Epithelial cell of proximal tubule (primary cell): ENCODE data around the gene SPECC1L. TPM values are rescaled to one million over a fixed set of nuclear protein-coding genes. Genes with fewer than 3 reads are reported as not detected.
"Not testable (repeated sequence)": the region's sequence is repeated elsewhere in the genome, so short reads cannot be mapped to it uniquely, and the experiment has no call there.

Experiments used
- DNase-seq: peaks from one replicate; pipeline ENCODE4 v3.0.0-alpha.2; 2011; ENCODE audit warnings: low read depth
- H3K4me3 ChIP-seq: 2 replicates; pipeline ENCODE4 v1.5.1; 2011; ENCODE audit warnings: low read depth, mild to moderate bottlenecking, low read length
- total RNA-seq: library from RNA; depleted of rRNA; stranded (reverse); fragments of >200 nt; gene quantifications from 2 replicates; pipeline ENCODE4 v1.2.3, GENCODE V29; 2015
- TF ChIP-seq, protein P1 (sequence below): conservative IDR thresholded peaks from 2 replicates; pipeline ENCODE4 v1.5.1; 2012; ENCODE audit warnings: low read depth, mild to moderate bottlenecking, low read length

SPECC1L gene
- total RNA-seq, 1 donor from 2014 or later: 22.7 TPM

DNA sequence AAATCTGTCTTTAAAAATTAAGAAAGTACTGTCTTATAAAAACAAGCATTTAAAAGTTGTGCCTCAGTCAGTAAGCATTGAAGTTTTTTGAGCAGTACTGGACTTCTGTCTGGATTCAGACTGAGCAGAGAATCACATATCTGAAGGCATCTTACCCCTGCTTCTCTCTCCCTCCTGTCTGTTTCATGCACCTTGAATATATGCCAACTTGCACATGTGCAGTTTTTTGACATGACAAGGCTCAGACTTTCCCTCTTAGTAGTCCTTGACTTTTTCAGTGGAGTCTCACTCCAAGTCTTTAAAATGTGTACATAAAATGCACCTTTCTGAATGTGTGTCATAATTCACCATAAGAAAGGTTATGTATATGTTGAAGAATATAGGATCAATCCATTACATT, 19.8 kb downstream of the SPECC1L start:
- TF ChIP-seq, protein P1, sequence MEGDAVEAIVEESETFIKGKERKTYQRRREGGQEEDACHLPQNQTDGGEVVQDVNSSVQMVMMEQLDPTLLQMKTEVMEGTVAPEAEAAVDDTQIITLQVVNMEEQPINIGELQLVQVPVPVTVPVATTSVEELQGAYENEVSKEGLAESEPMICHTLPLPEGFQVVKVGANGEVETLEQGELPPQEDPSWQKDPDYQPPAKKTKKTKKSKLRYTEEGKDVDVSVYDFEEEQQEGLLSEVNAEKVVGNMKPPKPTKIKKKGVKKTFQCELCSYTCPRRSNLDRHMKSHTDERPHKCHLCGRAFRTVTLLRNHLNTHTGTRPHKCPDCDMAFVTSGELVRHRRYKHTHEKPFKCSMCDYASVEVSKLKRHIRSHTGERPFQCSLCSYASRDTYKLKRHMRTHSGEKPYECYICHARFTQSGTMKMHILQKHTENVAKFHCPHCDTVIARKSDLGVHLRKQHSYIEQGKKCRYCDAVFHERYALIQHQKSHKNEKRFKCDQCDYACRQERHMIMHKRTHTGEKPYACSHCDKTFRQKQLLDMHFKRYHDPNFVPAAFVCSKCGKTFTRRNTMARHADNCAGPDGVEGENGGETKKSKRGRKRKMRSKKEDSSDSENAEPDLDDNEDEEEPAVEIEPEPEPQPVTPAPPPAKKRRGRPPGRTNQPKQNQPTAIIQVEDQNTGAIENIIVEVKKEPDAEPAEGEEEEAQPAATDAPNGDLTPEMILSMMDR: no peak
- DNase-seq: no peak
- H3K4me3 ChIP-seq: no peak overlapping the region

DNA sequence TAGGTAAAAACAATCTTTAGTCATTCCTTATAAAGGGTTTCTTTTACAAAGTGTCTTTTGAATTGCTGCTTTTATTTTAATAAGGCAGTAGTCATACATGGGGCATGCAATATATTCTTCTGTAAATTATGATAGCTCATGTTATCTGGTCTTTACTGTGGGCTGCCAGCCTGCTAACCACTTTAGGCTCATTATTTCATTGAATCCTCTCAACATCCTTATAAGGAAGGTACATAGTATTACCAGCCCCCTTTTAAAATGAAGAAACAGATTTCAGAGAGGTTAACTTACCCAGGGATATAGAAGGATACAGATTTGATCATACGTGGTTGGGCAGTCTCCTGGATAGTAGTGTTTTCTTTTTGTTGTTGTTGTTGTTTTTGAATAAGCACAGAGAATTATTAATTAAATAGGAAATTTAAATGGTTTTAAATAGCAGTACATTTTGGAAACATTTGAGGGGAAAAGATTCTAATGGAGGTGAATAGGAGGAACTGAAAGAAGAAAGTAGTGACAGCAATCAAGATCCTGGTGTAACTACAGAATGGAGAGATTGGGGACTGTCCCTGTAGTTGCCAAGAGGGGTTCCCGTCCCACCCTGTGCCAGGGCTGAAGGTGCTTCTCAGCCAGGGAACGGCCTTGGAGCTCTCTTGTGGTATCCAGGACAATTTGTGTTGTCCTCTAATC, 21.0 kb downstream of the SPECC1L start:
- DNase-seq: no peak
- TF ChIP-seq, protein P1: no peak
- H3K4me3 ChIP-seq: no peak overlapping the region

DNA sequence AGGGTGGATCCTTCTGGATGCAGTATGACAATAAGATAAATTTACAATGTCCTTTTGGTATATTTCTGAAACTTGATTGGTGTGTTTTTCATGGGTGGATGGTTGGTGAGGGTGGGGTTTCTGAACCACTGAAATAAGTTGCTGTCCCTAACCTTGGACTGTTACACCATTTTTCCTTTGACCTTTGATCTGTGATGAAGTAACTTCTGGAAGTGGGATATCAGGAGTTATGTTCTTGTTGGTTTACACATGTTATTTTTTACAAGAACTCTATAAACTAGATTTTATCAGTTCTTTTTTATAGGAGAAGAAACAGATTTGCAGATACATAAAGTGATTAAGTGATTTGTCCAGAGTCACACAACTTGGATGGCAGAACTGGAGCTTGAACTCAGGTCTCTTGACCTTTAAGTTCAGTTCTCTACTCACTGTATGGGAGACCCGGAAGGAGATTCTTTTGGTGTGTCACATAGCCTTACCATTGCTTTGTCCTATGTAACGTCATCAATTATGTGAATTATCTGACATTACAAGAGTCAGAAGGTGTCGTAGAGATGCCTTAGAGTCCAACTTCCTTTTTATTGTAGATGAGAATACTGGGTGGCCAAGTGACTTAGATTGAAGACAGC, 21.7 kb downstream of the SPECC1L start:
- not testable (repeated sequence) for H3K4me3 ChIP-seq, DNase-seq

DNA sequence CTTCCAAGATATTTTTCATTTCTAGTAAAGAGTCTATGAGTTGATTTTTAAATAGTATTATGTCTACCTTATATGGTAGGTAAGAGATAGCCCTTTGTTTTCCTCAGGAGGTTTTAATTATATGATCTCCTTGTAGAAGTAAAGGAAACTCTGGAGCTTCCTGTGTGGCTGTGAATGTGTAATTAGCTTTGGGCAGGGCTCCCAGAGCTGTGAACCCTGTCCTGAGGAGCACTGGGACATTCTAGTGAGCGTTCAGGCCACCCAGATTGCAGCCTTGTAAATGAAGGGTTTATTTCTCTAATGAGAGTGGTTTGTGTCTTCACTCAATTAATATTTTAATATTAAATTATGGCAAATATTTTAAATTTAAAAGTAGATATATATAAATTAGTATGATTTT, 24.3 kb downstream of the SPECC1L start:
- H3K4me3 ChIP-seq, DNase-seq: not testable (repeated sequence)

DNA sequence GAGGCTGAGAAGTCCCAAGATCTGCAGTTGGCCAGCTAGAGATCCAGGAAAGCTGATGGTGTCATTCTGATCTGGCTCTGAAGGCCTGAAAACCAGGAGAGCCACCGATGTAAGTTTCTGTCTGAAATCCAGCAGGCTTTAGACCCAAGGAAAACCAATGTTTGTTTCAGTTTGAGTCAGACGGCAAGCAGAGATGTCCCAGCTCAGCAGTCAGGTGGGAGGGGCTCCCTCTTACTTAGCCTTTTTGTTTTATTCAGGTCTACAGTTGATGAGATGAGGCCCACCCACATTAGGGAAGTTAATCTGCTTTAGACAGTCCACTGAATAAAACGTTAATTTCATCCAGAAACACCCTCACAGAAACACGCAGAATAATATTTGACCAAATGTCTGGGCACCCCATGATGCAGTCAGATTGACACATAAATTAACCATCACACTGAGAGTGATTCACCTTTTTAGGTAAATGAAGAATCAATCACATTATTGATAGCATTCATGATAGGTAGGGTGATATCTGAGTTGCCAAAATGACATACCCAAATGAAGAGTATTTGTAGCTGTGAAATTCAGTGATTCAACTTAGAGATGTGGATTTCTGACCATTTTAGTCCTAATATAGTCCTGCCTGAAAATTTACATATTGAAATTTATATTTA, 28.0 kb downstream of the SPECC1L start:
- not testable (repeated sequence) for DNase-seq, H3K4me3 ChIP-seq

DNA sequence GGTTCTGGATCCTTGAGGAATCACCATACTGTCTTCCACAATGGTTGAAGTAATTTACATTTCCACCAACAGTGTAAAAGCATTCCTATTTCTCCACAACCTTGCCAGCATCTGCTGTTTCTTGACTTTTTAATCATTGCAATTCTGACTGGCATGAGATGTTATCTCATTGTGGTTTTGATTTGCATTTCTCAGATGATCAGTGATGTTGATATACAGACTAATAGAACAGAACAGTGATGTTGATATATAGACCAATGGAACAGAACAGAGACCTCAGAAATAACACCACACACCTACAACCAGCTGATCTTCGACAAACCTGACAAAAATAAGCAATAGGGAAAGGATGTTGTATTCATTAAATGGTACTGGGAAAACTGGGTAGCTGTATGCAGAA, 29.9 kb downstream of the SPECC1L start:
- H3K4me3 ChIP-seq: not testable (repeated sequence)

DNA sequence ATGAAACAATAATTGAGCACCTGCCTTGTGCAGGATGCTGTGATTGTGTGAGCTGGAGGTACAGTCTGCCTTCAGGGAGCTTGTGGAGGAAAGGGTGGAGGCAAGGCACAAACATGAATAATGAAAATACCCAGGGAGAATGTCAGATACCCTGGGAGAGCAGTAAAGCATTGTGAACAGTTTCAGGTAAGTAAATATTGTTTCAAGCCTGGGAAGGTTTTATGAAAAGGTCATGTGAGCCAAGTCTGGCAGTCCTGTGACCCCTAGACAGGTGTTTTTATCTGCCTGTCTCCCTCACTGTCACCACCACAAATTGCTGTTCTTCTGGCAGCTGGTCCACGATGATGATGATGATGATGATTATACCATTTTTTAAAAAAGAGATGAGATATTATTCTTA, 32.0 kb downstream of the SPECC1L start:
- H3K4me3 ChIP-seq: no peak overlapping the region
- no peak for DNase-seq
- TF ChIP-seq, protein P1: no peak

More for the DNA sequence above, 29.9 kb downstream of the SPECC1L start:
- not testable (repeated sequence) for DNase-seq

DNA sequence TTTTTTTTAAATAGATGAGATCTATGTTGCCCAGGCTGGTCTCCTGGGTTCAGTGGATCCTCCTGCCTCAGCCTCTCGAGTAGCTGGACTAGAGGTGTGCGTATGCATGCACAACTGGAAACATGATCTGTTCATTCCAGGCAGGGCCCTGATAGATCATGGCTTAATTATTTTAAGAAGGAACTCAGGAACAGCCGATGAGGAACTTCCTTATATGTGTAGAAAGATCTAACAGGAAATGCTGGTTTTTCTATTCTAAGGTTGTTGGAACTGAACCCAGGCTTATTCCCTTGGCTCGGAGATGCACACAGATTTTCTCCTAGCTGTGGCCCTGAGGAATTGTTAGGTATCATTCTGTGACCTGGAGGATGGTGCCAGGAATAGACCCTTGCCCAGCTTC, 32.4 kb downstream of the SPECC1L start:
- TF ChIP-seq, protein P1: no peak
- H3K4me3 ChIP-seq: no peak overlapping the region
- DNase-seq: no peak

DNA sequence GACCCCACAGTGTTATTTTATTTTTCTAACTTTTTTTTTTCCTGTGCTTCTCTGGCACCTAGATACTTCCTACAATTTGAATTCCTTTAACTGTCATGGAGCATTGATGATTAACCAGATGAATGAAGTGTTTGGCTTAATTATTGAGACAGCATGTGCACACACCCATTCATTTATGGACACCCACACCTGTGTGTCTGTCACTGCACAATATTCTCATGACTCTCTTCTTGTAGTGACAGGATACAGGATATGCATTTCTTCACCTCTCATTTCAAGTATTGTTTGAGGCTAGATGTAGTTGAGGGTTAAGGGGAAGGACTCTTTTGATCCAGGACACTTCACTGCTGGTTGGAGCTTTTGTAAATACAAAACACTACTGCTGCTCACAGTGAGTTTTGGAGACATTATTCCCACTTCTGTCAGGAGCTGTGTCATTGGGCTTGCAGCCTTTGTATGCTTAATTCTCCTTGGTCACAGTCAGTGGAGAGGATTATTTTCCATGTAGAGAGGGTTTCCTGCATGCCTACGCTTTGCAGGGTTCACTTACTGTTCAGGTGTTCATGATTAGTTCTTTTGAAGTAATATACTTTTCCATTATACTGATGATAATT, 33.5 kb downstream of the SPECC1L start:
- peak; percentile 38 for DNase-seq
- TF ChIP-seq, protein P1: no peak
- H3K4me3 ChIP-seq: no peak overlapping the region
